ENCODE measurements around the gene CD22.
A peak's percentile ranks its signal among the peaks of the same experiment; 100 is the strongest.

Gene CD22

GRCh38 chr19:35392742-35393715 lies 64.0 kb downstream of the CD22 start:
- DNase-seq: no peak

GRCh38 chr19:35395382-35396199 lies 66.6 kb downstream of the CD22 start:
- DNase-seq: peak; percentile 24 to 75

GRCh38 chr19:35396240-35396885 lies 67.4 kb downstream of the CD22 start:
- no peak for DNase-seq

Measured in NCI-H524 (cell line).